Gastroesophageal sphincter (tissue), 4 donors: ENCODE results near the gene GRID1. TPM values are rescaled to one million over a fixed set of nuclear protein-coding genes. Genes with fewer than 3 reads are reported as not detected.

Source experiments
- ATAC-seq: fragments of 150-250 bp; one replicate; pipeline ENCODE4 v1.9.1; 2016; ENCODE audit warnings: mild to moderate bottlenecking, moderate library complexity
- H3K27ac ChIP-seq, 4 donors: fragments of 200-600 bp; sonication (generic) in 3 of 4; 1 replicate in 3 of 4; 2 replicates in 1 of 4; pipeline ENCODE4 v1.5.1; 2016 to 2019
- H3K27me3 ChIP-seq: fragments of 200-600 bp; sonication (generic); one replicate; pipeline ENCODE4 v1.5.1; 2019
- H3K36me3 ChIP-seq, 2 donors: fragments of 200-600 bp; sonication (generic); one replicate each; pipeline ENCODE4 v1.5.1; 2019; ENCODE audit warnings: control low read depth in 1 of 2
- H3K4me1 ChIP-seq, 3 donors: fragments of 200-600 bp; sonication (generic); 1 replicate in 2 of 3; 2 replicates in 1 of 3; pipeline ENCODE4 v1.5.1; 2016 to 2019; ENCODE audit warnings: control low read depth in 2 of 3
- H3K4me3 ChIP-seq, 2 donors: fragments of 200-600 bp; sonication (generic); one replicate each; pipeline ENCODE4 v1.5.1; 2019; ENCODE audit warnings: mild to moderate bottlenecking in 1 of 2, moderate library complexity in 1 of 2
- H3K9me3 ChIP-seq, 3 donors: fragments of 200-600 bp; sonication (generic); one replicate each; pipeline ENCODE4 v1.5.1; 2017 to 2019; ENCODE audit warnings: control low read depth in 2 of 3
- EP300 ChIP-seq: sonication (generic); formaldehyde crosslinking; IDR thresholded peaks from one replicate; pipeline ENCODE4 v1.6.1; 2017; ENCODE audit warnings: antibody characterized with exemption, mild to moderate bottlenecking
- POLR2A ChIP-seq, 2 donors: fragments of 450-650 bp; IDR thresholded peaks; one replicate each; pipeline ENCODE4 v1.6.1; 2017; ENCODE audit warnings: antibody characterized with exemption in 2 of 2, mild to moderate bottlenecking in 2 of 2, moderate library complexity in 1 of 2
- POLR2AphosphoS5 ChIP-seq: sonication (generic); formaldehyde crosslinking; IDR thresholded peaks from one replicate; pipeline ENCODE4 v1.6.1; 2017; ENCODE audit warnings: antibody characterized with exemption
- WGBS, 2 donors: methylation state at CpG; one replicate each; pipeline ENCODE4 v1.1.5; 2018; ENCODE audit warnings: low coverage in 1 of 2; 5-methylcytosine and 5-hydroxymethylcytosine counted together
- total RNA-seq, 4 donors: library from RNA; depleted of rRNA; stranded (reverse); fragments of >200 nt; gene quantifications; one replicate each; pipeline ENCODE4 v1.1.0, GENCODE V29; 2016
- TF ChIP-seq, protein P1 (sequence below), 4 experiments: fragments of 200-600 bp in 2 of 4; fragments of 450-650 bp in 2 of 4; sonication (generic) in 1 of 4; IDR thresholded peaks; one replicate each; pipeline ENCODE4 v1.5.1; 2017 to 2019; ENCODE audit warnings: antibody characterized with exemption in 4 of 4, mild to moderate bottlenecking in 2 of 4, moderate library complexity in 2 of 4

Gene GRID1
- total RNA-seq, 4 donors from 2014 or later = 1.2 to 2.7 (median 1.7) TPM

DNA sequence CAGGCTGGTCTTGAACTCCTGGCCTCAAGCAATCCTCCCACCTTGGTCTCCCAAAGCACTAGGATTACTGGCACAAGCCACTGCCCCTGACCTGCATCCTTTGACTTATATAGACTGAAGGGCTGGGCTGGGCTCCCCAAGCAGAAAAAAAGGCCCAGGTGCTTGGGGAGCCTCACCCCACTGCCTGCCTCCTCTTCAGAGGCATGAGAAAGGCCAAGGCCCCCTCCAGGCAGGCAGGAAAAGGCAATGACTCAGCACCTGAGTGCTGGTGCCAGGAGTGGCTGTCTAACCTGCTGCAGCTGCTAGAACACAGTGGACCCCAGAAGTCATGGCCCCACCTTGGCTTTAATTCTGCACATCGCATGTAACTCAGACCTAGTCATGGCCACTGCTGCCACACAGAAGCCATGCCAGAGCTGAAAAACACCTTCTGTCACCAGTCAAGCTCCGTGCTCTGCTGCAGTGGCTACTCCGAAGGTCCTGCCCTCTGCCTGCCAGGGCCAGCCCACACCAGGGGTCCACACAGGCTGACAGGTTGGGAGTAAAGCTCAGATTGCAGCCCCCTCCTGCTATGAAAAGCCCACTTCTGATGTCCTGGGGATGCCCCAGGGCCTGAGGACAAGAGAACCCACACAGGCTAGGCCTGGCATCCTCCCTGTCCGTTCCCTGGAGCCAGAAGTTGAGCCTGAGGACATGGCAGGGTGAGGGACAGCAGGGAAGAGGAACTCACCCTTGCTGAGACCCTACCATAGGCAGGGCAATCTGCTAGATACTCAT, 48.5 kb downstream of the GRID1 start:
- no peak for ATAC-seq
- 80% methylated on average over 1 of the region's 4 CpGs; no CpG with 5 or more reads in 1 of the 2 donors for WGBS, 2 donors
- H3K27ac ChIP-seq = no peak overlapping the region
- H3K4me3 ChIP-seq = no peak overlapping the region
- H3K9me3 ChIP-seq = no peaks in the 10 kb centered on the region
- peaks cover 30% of the 10 kb centered on the region for H3K27me3 ChIP-seq
- no peaks in the 10 kb centered on the region for H3K4me1 ChIP-seq
- no peaks in the 10 kb centered on the region for H3K36me3 ChIP-seq
- no peak for TF ChIP-seq EP300
- TF ChIP-seq POLR2AphosphoS5 = no peak
- TF ChIP-seq POLR2A (IDR thresholded peaks at IDR 0.05) = no peak
- TF ChIP-seq, protein P1, sequence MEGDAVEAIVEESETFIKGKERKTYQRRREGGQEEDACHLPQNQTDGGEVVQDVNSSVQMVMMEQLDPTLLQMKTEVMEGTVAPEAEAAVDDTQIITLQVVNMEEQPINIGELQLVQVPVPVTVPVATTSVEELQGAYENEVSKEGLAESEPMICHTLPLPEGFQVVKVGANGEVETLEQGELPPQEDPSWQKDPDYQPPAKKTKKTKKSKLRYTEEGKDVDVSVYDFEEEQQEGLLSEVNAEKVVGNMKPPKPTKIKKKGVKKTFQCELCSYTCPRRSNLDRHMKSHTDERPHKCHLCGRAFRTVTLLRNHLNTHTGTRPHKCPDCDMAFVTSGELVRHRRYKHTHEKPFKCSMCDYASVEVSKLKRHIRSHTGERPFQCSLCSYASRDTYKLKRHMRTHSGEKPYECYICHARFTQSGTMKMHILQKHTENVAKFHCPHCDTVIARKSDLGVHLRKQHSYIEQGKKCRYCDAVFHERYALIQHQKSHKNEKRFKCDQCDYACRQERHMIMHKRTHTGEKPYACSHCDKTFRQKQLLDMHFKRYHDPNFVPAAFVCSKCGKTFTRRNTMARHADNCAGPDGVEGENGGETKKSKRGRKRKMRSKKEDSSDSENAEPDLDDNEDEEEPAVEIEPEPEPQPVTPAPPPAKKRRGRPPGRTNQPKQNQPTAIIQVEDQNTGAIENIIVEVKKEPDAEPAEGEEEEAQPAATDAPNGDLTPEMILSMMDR (IDR thresholded peaks at IDR 0.05) = no peak

DNA sequence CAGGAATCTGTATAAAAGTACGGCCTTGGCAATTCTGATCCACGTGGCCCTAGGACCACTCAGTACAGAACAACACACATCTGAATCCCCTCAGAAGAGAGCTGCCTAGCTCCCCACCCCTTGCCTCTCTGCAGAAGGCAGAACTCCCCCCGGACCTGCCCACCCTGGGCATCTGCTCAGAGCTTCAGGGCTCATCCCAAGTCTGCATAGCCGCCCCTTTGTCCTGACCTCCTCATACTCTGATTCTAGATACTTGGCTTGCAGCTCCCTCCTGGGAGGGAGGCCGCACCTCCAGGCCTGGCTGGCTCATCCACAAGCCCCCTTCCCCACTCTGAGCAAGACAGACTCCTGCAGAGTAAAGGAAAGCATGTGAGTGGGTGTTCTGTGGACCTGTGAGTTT, 49.6 kb downstream of the GRID1 start:
- WGBS, 2 donors = 33% methylated on average over 1 of the region's 5 CpGs; no CpG with 5 or more reads in 1 of the 2 donors
- peaks cover 26% of the 10 kb centered on the region for H3K27me3 ChIP-seq
- H3K4me1 ChIP-seq = no peaks in the 10 kb centered on the region
- H3K27ac ChIP-seq = no peak overlapping the region
- TF ChIP-seq POLR2AphosphoS5 (no peak), POLR2A (IDR thresholded peaks at IDR 0.05) (no peak), EP300 (no peak)
- TF ChIP-seq, protein P1 (IDR thresholded peaks at IDR 0.05) = no peak
- no peaks in the 10 kb centered on the region for H3K36me3 ChIP-seq
- H3K4me3 ChIP-seq = no peak overlapping the region
- H3K9me3 ChIP-seq = no peaks in the 10 kb centered on the region
- ATAC-seq = no peak

DNA sequence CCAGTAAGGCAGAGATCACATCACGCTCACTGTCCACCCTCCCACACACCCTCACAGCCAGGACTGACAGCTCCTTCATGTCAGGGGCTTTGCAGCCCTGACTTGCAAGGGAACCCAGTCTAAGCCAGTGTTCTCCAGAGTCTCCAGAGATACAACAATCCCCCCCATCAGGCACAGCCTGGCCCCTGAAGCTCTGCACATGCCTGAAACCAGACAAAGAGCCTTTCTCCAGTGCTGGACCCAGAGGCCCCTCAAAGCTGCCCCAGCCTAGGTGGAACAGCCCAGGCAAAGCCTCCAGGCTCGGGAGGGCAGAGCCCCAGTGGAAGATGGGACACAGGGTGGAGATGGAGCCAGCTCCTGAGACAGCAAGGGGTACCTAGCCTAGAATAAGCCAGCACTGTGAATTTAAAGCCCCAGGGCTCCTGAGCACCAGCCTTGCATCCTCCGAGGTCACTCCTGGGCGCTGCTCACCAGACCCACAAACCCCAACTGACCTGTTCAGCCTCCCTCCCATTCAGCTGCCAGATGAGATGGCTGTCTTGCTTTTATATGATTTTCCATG, 50.2 kb downstream of the GRID1 start:
- Histone ChIP-seq H3K9me3 (no peaks in the 10 kb centered on the region), H3K27me3 (peaks cover 22% of the 10 kb centered on the region), H3K4me3 (no peak overlapping the region), H3K4me1 (no peaks in the 10 kb centered on the region), H3K36me3 (no peaks in the 10 kb centered on the region), H3K27ac (no peak overlapping the region)
- ATAC-seq = no peak
- WGBS, 2 donors = 44% methylated on average over 2 of the region's 4 CpGs; no CpG with 5 or more reads in 1 of the 2 donors
- TF ChIP-seq POLR2AphosphoS5 (no peak), EP300 (no peak)

DNA sequence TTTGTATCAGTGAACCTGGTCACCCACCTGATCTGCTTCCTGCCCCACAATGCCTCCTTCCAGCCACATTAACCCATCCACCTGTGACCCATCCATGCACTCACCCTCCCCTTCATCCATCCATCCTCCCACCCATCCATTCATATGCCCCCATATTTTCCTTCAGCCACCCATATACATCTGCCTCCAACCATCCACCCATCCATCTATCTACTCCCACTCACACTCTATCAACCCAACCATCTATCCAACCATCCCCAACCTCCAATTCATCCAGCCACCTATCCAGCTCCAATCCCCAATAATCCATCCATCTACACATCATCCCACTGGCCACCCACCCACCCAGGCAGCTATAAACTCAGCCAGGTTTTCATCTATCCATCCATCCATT, 51.0 kb downstream of the GRID1 start:
- Histone ChIP-seq H3K4me3 (no peak overlapping the region), H3K4me1 (no peaks in the 10 kb centered on the region), H3K9me3 (no peaks in the 10 kb centered on the region), H3K27ac (no peak overlapping the region), H3K36me3 (no peaks in the 10 kb centered on the region), H3K27me3 (peaks cover 17% of the 10 kb centered on the region)
- ATAC-seq = no peak
- TF ChIP-seq POLR2AphosphoS5 (no peak), EP300 (no peak), POLR2A (IDR thresholded peaks at IDR 0.05) (no peak)
- TF ChIP-seq, protein P1 (IDR thresholded peaks at IDR 0.05) = no peak

DNA sequence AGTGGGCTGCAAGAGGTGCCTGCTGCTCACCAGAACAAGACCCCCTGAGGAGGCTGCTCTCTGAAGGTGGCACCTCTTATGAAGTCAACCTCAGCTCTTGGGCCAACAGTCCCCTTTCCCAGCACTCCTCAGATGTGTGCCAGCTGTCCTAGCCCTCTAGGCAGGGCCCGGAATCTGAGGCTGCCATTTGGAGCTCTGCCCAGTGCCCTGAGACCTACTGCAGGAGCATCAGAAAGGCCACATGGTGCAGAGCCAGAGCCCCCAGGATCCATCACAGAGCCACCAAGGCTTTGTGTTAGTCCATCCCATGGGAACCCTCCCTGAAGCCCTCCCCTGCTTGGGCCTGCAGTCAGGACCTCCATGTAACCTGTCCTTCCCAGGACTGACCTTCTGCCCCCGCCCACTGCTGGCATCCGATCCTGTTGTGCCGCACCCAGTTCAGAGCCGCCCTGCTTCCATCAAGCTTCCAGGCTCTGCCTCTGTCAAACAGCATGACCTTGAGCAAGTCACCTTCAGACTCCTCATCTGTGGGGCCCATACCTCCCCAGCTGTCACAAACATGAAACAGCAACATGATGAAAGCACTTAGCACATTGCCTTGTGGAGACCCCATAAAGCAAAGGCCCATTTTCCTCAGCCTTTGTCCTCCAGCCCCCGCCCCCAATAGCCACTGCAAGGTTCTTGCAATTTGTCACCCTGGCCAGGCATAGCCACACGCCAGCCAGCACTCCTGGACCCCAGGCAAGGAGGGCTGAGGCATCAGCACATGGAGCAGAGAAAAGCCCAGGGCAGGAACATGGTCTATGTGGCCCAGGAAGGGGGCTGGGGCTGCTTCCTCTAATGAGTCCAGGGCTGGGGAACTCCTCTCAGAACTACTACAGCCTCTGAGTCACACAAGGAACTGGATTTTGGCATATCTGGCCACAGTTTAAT, 51.7 kb downstream of the GRID1 start:
- no peak for ATAC-seq
- TF ChIP-seq, protein P1 (IDR thresholded peaks at IDR 0.05) = no peak
- no peak for TF ChIP-seq POLR2AphosphoS5

More for the DNA sequence above, 51.7 kb downstream of the GRID1 start:
- H3K9me3 ChIP-seq = no peaks in the 10 kb centered on the region
- H3K27ac ChIP-seq = no peak overlapping the region
- H3K36me3 ChIP-seq = no peaks in the 10 kb centered on the region
- H3K4me1 ChIP-seq = no peaks in the 10 kb centered on the region
- peaks cover 11% of the 10 kb centered on the region for H3K27me3 ChIP-seq
- 40 to 100% methylated on average over 1 of the region's 7 CpGs for WGBS, 2 donors
- no peak overlapping the region for H3K4me3 ChIP-seq
